AG09309 (cell line): ENCODE results near the gene MICAL1.
A peak's percentile ranks its signal among the peaks of the same experiment; 100 is the strongest.

Experiments used
- DNase-seq: peaks from one replicate; pipeline ENCODE4 v3.0.0-alpha.2; 2010; ENCODE audit warnings: low read depth
- H3K4me3 ChIP-seq: 2 replicates; pipeline ENCODE4 v1.5.1; 2011; ENCODE audit warnings: mild to moderate bottlenecking, low read depth, low read length, moderate library complexity; ENCODE audit not compliant: control insufficient read depth
- CTCF ChIP-seq: IDR thresholded peaks from 2 replicates; pipeline ENCODE4 v1.5.1; 2011; ENCODE audit warnings: mild to moderate bottlenecking, low read depth, low read length, inconsistent platforms; ENCODE audit not compliant: insufficient read depth, control insufficient read depth; ENCODE audit errors: missing control alignments

MICAL1 gene

GRCh38 chr6:109483735-109484057 lies 28.1 kb upstream of the MICAL1 start:
- peak overlapping the region; percentile 45 for H3K4me3 ChIP-seq
- no peak for TF ChIP-seq CTCF
- DNase-seq: no peak

GRCh38 chr6:109482905-109483734 lies 27.5 kb upstream of the MICAL1 start, which contains the start of gene ZBTB24:
ZBTB24 (minus strand) TSS chr6:109483219; CDS start chr6:109482026, 1,193 bp downstream.
- peak within 1 kb of the TSS; percentile 45 for H3K4me3 ChIP-seq
- no peak for TF ChIP-seq CTCF
- peak; percentile 29 for DNase-seq

GRCh38 chr6:109480993-109481480 lies 25.5 kb upstream of the MICAL1 start:
- no peak for TF ChIP-seq CTCF
- no peak for DNase-seq
- H3K4me3 ChIP-seq: no peak overlapping the region

GRCh38 chr6:109478841-109479624 lies 23.5 kb upstream of the MICAL1 start:
- no peak for DNase-seq
- TF ChIP-seq CTCF: no peak
- no peak overlapping the region for H3K4me3 ChIP-seq

GRCh38 chr6:109478222-109478805 lies 22.7 kb upstream of the MICAL1 start:
- no peak for TF ChIP-seq CTCF
- DNase-seq: peak; percentile 33
- no peak overlapping the region for H3K4me3 ChIP-seq

- TF ChIP-seq CTCF: no peak
- no peak overlapping the region for H3K4me3 ChIP-seq
- DNase-seq: no peak
Measured at GRCh38 chr6:109477725-109478124, 22.2 kb upstream of the MICAL1 start.
